Stimulated activated CD4-positive, alpha-beta T cell treated with anti-CD3 and anti-CD28 coated beads, Interleukin-12 subunit alpha, Interleukin-12 subunit beta, amount 100 ng/mL, for 24 hours (primary cell): Measurements from ENCODE around the gene VCP.

Experiments
- DNase-seq, 2 experiments: peaks; one replicate each; pipeline ENCODE4 v3.0.0-alpha.2; 2020; ENCODE audit warnings: low read depth in 2 of 2

Gene VCP

GRCh38 chr9:35103660-35104191, 31.3 kb upstream of the VCP start:
- no peak for DNase-seq

- peak; percentile 87 to 88 for DNase-seq
Measured at GRCh38 chr9:35102769-35103659, 30.6 kb upstream of the VCP start, which contains the start of gene STOML2. Gene STOML2, minus strand, starts transcription at chr9:35103131. Its CDS starts 37 bp downstream, at chr9:35103094.

- DNase-seq = no peak
Measured at GRCh38 chr9:35102465-35102768, 30.0 kb upstream of the VCP start.

GRCh38 chr9:35097573-35097972, 25.1 kb upstream of the VCP start:
- DNase-seq = no peak

GRCh38 chr9:35096035-35096849, 23.8 kb upstream of the VCP start, which contains the start of gene PIGO:
Gene PIGO, minus strand, starts transcription at chr9:35096591. Its CDS starts 1,026 bp downstream, at chr9:35095565.
- peak; percentile 79 to 84 for DNase-seq

- no peak for DNase-seq
Measured at GRCh38 chr9:35091536-35091935, 19.1 kb upstream of the VCP start.

- no peak for DNase-seq
Measured at GRCh38 chr9:35089434-35089833, 17.0 kb upstream of the VCP start.

GRCh38 chr9:35085078-35085477, 12.7 kb upstream of the VCP start:
- DNase-seq = no peak

- peak; percentile 75 to 78 for DNase-seq
Measured at GRCh38 chr9:35079426-35080341, 7.3 kb upstream of the VCP start, which contains the start of gene FANCG. Gene FANCG, minus strand, starts transcription at chr9:35079942. Its CDS starts 418 bp downstream, at chr9:35079524.

GRCh38 chr9:35079041-35079425, 6.6 kb upstream of the VCP start:
- peak in 1 of 2 experiments; percentile 11 for DNase-seq

- DNase-seq = no peak
Measured at GRCh38 chr9:35078066-35078465, 5.6 kb upstream of the VCP start.

GRCh38 chr9:35076848-35077247, 4.4 kb upstream of the VCP start:
- DNase-seq = no peak

- no peak for DNase-seq
Measured at GRCh38 chr9:35075358-35075757, 2.9 kb upstream of the VCP start.

GRCh38 chr9:35074791-35075190, 2.4 kb upstream of the VCP start:
- DNase-seq = no peak

- DNase-seq = no peak
Measured at GRCh38 chr9:35074141-35074540, 1.7 kb upstream of the VCP start.

GRCh38 chr9:35073279-35073612, 821 bp upstream of the VCP start:
- DNase-seq = no peak

- DNase-seq = peak; percentile 59 to 63
Measured at GRCh38 chr9:35071814-35072460, 488 bp downstream of the VCP start.

- no peak for DNase-seq
Measured at GRCh38 chr9:35070823-35071813, 1.3 kb downstream of the VCP start.

GRCh38 chr9:35069020-35069419, 3.4 kb downstream of the VCP start:
- DNase-seq = no peak

- no peak for DNase-seq
Measured at GRCh38 chr9:35067056-35067455, 5.4 kb downstream of the VCP start.
